ENCODE measurements around the gene SPATA2L.
"Not testable (repeated sequence)": the region's sequence is repeated elsewhere in the genome, so short reads cannot be mapped to it uniquely, and the experiment has no call there.

SPATA2L gene

GRCh38 chr16:89691986-89692569, 9.4 kb downstream of the SPATA2L start:
- no peak for DNase-seq (ENCODE audit: extremely low read depth in 1 of 2, low read depth in 1 of 2)

GRCh38 chr16:89691231-89691985, 10.1 kb downstream of the SPATA2L start:
- DNase-seq (ENCODE audit: extremely low read depth in 1 of 2, low read depth in 1 of 2), result no peak

- no peak for DNase-seq (ENCODE audit: extremely low read depth in 1 of 2, low read depth in 1 of 2)
These were observed 11.1 kb downstream of the SPATA2L start for GRCh38 chr16:89690392-89690901.

GRCh38 chr16:89689621-89690020, 11.9 kb downstream of the SPATA2L start:
- DNase-seq (ENCODE audit: extremely low read depth in 1 of 2, low read depth in 1 of 2), result not testable (repeated sequence)

- no peak for DNase-seq (ENCODE audit: extremely low read depth in 1 of 2, low read depth in 1 of 2)
These were observed 12.4 kb downstream of the SPATA2L start for GRCh38 chr16:89689142-89689541.

- DNase-seq (ENCODE audit: extremely low read depth in 1 of 2, low read depth in 1 of 2), result no peak
These were observed 13.1 kb downstream of the SPATA2L start for GRCh38 chr16:89688395-89688794.

GRCh38 chr16:89687092-89687940, 14.2 kb downstream of the SPATA2L start:
- DNase-seq (ENCODE audit: extremely low read depth in 1 of 2, low read depth in 1 of 2), result no peak

GRCh38 chr16:89686520-89687091, 14.9 kb downstream of the SPATA2L start, which contains the start of gene CDK10:
CDK10 (plus strand) TSS chr16:89686689; CDS start chr16:89686711, 22 bp downstream.
- DNase-seq (ENCODE audit: extremely low read depth in 1 of 2, low read depth in 1 of 2), result peak; percentile 73 to 83

- DNase-seq (ENCODE audit: extremely low read depth in 1 of 2, low read depth in 1 of 2), result no peak
These were observed 15.6 kb downstream of the SPATA2L start for GRCh38 chr16:89685916-89686315.

GRCh38 chr16:89678258-89678657, 23.2 kb downstream of the SPATA2L start:
- DNase-seq (ENCODE audit: extremely low read depth in 1 of 2, low read depth in 1 of 2), result no peak

- DNase-seq (ENCODE audit: extremely low read depth in 1 of 2, low read depth in 1 of 2), result no peak
These were observed 29.1 kb downstream of the SPATA2L start for GRCh38 chr16:89672177-89672941.

GRCh38 chr16:89671565-89671964, 29.9 kb downstream of the SPATA2L start:
- DNase-seq (ENCODE audit: extremely low read depth in 1 of 2, low read depth in 1 of 2), result not testable (repeated sequence)

GRCh38 chr16:89670496-89671431, 30.7 kb downstream of the SPATA2L start:
- no peak for DNase-seq (ENCODE audit: extremely low read depth in 1 of 2, low read depth in 1 of 2)

- DNase-seq (ENCODE audit: extremely low read depth in 1 of 2, low read depth in 1 of 2), result no peak
These were observed 31.8 kb downstream of the SPATA2L start for GRCh38 chr16:89669755-89670154.

- DNase-seq (ENCODE audit: extremely low read depth in 1 of 2, low read depth in 1 of 2), result no peak
These were observed 32.7 kb downstream of the SPATA2L start for GRCh38 chr16:89668790-89669158.

GRCh38 chr16:89667633-89668032, 33.9 kb downstream of the SPATA2L start:
- no peak for DNase-seq (ENCODE audit: extremely low read depth in 1 of 2, low read depth in 1 of 2)

- DNase-seq (ENCODE audit: extremely low read depth in 1 of 2, low read depth in 1 of 2), result not testable (repeated sequence)
These were observed 34.5 kb downstream of the SPATA2L start for GRCh38 chr16:89667000-89667399.

- not testable (repeated sequence) for DNase-seq (ENCODE audit: extremely low read depth in 1 of 2, low read depth in 1 of 2)
These were observed 37.3 kb downstream of the SPATA2L start for GRCh38 chr16:89664238-89664637.

- no peak for DNase-seq (ENCODE audit: extremely low read depth in 1 of 2, low read depth in 1 of 2)
These were observed 40.3 kb downstream of the SPATA2L start for GRCh38 chr16:89661215-89661614.
